Panc1 (cell line): ENCODE measurements around the gene MAP3K20. TPM values are rescaled to one million over a fixed set of nuclear protein-coding genes. Genes with fewer than 3 reads are reported as not detected.
A peak's percentile ranks its signal among the peaks of the same experiment; 100 is the strongest.

ENCODE experiments used
- ATAC-seq: fragments of 200-7000 bp; cut with Tn5 transposase; 2 replicates; pipeline ENCODE4 v1.9.1; 2020; ENCODE audit warnings: mild to moderate bottlenecking, moderate library complexity
- BruUV-seq: library from RNA; stranded (reverse); fragments of 400-500 nt; replicated peaks from 2 replicates; lab custom pipeline; 2021; lab: Mats Ljungman, UMichigan
- CTCF ChIA-PET: fragments of 300-600 bp; sonication (Branson Sonifier 250); formaldehyde crosslinking; loops from one replicate; lab custom pipeline; 2022; ENCODE audit warnings: antibody characterized with exemption; lab: Charles Lee
- POLR2A ChIA-PET: fragments of 300-600 bp; sonication (Branson Sonifier 250); formaldehyde crosslinking; loops from one replicate; lab custom pipeline; 2022; ENCODE audit warnings: antibody characterized with exemption; lab: Charles Lee
- DNase-seq: peaks from one replicate; pipeline ENCODE4 v3.0.0-alpha.2; 2010; ENCODE audit warnings: low read depth, low spot score
- H3K27ac ChIP-seq: 2 replicates; pipeline ENCODE4 v1.5.1; 2011; ENCODE audit warnings: mild to moderate bottlenecking, low read length, inconsistent platforms
- H3K27me3 ChIP-seq: fragments of 200-500 bp; sonication (Bioruptor generic); 2 replicates; pipeline ENCODE4 v1.6.0; 2014; ENCODE audit warnings: low read length, inconsistent platforms; ENCODE audit not compliant: control insufficient read depth, insufficient read depth
- H3K36me3 ChIP-seq: fragments of 200-500 bp; sonication (Bioruptor generic); 2 replicates; pipeline ENCODE4 v1.5.1; 2014; ENCODE audit warnings: inconsistent platforms, mild to moderate bottlenecking, low read length, moderate library complexity; ENCODE audit not compliant: control insufficient read depth, insufficient read depth
- H3K4me1 ChIP-seq: 2 replicates; pipeline ENCODE4 v1.5.1; 2011; ENCODE audit warnings: inconsistent platforms, mild to moderate bottlenecking, low read length, moderate library complexity; ENCODE audit not compliant: control insufficient read depth, insufficient read depth
- H3K4me3 ChIP-seq, 2 experiments: 2 replicates each; pipeline ENCODE4 v1.5.1; 2011 to 2012; ENCODE audit warnings: low read depth in 2 of 2, low read length in 2 of 2, mild to moderate bottlenecking in 2 of 2, inconsistent platforms in 1 of 2, moderate library complexity in 1 of 2
- H3K9me3 ChIP-seq: fragments of 200-500 bp; sonication (Bioruptor generic); 2 replicates; pipeline ENCODE4 v1.5.1; 2014; ENCODE audit warnings: low read depth, mild to moderate bottlenecking, inconsistent platforms, low read length, moderate library complexity; ENCODE audit not compliant: control insufficient read depth, insufficient read depth
- CTCF ChIP-seq: fragments of 450-650 bp; IDR thresholded peaks from 2 replicates; pipeline ENCODE4 v1.5.1; 2017; ENCODE audit warnings: mild to moderate bottlenecking
- POLR2AphosphoS5 ChIP-seq: IDR thresholded peaks from 2 replicates; pipeline ENCODE4 v1.6.1; 2012; ENCODE audit warnings: mild to moderate bottlenecking, low read depth, low read length, moderate library complexity
- REST ChIP-seq, 2 experiments: IDR thresholded peaks; 2 replicates each; pipeline ENCODE4 v1.6.1; 2011 to 2012; ENCODE audit warnings: low read depth in 2 of 2, control low read depth in 1 of 2, low read length in 1 of 2, mild to moderate bottlenecking in 1 of 2, moderate library complexity in 1 of 2; ENCODE audit not compliant: insufficient read depth in 1 of 2
- SIN3A ChIP-seq: IDR thresholded peaks from 2 replicates; pipeline ENCODE4 v1.6.1; 2012; ENCODE audit warnings: low read depth, mild to moderate bottlenecking, low read length, moderate library complexity, borderline replicate concordance; ENCODE audit not compliant: insufficient read depth
- TCF7L2 ChIP-seq: IDR thresholded peaks from 2 replicates; pipeline ENCODE4 v1.6.1; 2011; ENCODE audit warnings: mild to moderate bottlenecking, low read depth, low read length, inconsistent platforms
- in situ Hi-C: cut with HindIII; loops from 2 replicates; pipeline ENCODE4 v1.10.0; 2016; ENCODE audit warnings: low sequenced_read_pairs, low pct_unique_long_range_greater_than_20kb
- intact Hi-C: fragments of 100-400 bp; cut with micrococcal nuclease; formaldehyde crosslinking; loops from one replicate; pipeline ENCODE4 v1.10.0; 2022; ENCODE audit not compliant: unreplicated experiment
- total RNA-seq: library from RNA; stranded (reverse); gene quantifications from one replicate; pipeline ENCODE4 v1.2.1, GENCODE V29; 2021; ENCODE audit not compliant: unreplicated experiment

MAP3K20 gene
- total RNA-seq, 1 experiment from 2014 or later = 121 TPM

GRCh38 chr2:173138962-173139361, 63.3 kb downstream of the MAP3K20 start:
- no TSS peak for BruUV-seq
- in situ Hi-C loops (no loop called here), intact Hi-C loops (no loop called here)
- H3K4me3 ChIP-seq = no peak overlapping the region
- POLR2A ChIA-PET = no interaction called here
- CTCF ChIA-PET = no interaction called here
- DNase-seq (no peak), ATAC-seq (no peak)
- no peak for TF ChIP-seq POLR2AphosphoS5
- TF ChIP-seq REST (IDR thresholded peaks at IDR 0.05; ENCODE audit: insufficient read depth in 1 of 2, low read depth in 2 of 2, low read length in 1 of 2) = no peak
- TF ChIP-seq CTCF = no peak
- no peak for TF ChIP-seq TCF7L2
- TF ChIP-seq SIN3A = no peak
- peaks cover 45% of the 10 kb centered on the region for H3K4me1 ChIP-seq
- no peaks in the 10 kb centered on the region; the same call in 1 of the 2 replicates for H3K36me3 ChIP-seq
- H3K27me3 ChIP-seq = no peaks in the 10 kb centered on the region
- H3K27ac ChIP-seq = peak overlapping the region; percentile 91
- H3K9me3 ChIP-seq = peaks cover 29% of the 10 kb centered on the region; the same call in 1 of the 2 replicates

- ChIA-PET CTCF (interaction anchor here (0.6 kb wide), 1 partner anchor 124 kb away, joined by 4 read pairs; no protein-coding TSS in a partner anchor), POLR2A (no interaction called here)
- ATAC-seq = no peak
Observed at GRCh38 chr2:173141666-173142065, 66.0 kb downstream of the MAP3K20 start.

More at GRCh38 chr2:173141666-173142065, 66.0 kb downstream of the MAP3K20 start:
- TF ChIP-seq REST (IDR thresholded peaks at IDR 0.05; ENCODE audit: insufficient read depth in 1 of 2, low read depth in 2 of 2, low read length in 1 of 2) = no peak
- no peak for TF ChIP-seq TCF7L2
- TF ChIP-seq SIN3A = no peak
- TF ChIP-seq POLR2AphosphoS5 = no peak
- no peak for TF ChIP-seq CTCF
- intact Hi-C loops (no loop called here), in situ Hi-C loops (no loop called here)
- Histone ChIP-seq H3K27me3 (no peaks in the 10 kb centered on the region), H3K27ac (peak overlapping the region; percentile 58), H3K4me1 (peaks cover 26% of the 10 kb centered on the region), H3K36me3 (no peaks in the 10 kb centered on the region; the same call in 1 of the 2 replicates), H3K9me3 (peaks cover 29% of the 10 kb centered on the region; the same call in 1 of the 2 replicates), H3K4me3 (no peak overlapping the region)
- DNase-seq = no peak
- BruUV-seq = no TSS peak
